ENCODE measurements around the gene RENBP.

RENBP gene

DNA sequence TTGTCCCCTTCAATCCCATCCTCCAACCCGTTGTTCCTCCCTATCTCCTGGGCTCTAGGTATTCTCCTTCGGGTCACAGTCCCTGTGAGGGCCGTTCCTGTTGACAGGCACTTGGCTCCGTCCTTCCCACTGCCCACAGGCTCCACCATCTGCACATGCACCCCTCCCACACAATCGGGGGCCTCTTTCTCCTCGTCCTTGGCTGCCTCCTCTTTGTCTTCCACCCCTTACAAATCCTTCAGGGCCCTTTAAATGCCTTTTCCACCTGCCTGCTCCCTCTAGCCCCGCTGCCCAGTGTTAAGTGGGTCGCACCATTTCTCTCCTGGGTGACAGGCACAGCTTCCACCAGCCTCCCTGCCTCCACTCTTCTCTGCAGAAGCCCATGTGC, 42.7 kb downstream of the RENBP start:
- WGBS (ENCODE audit: extremely low coverage, insufficient coverage, insufficient read length), result no CpG with 5 or more reads among the region's 8 CpGs

DNA sequence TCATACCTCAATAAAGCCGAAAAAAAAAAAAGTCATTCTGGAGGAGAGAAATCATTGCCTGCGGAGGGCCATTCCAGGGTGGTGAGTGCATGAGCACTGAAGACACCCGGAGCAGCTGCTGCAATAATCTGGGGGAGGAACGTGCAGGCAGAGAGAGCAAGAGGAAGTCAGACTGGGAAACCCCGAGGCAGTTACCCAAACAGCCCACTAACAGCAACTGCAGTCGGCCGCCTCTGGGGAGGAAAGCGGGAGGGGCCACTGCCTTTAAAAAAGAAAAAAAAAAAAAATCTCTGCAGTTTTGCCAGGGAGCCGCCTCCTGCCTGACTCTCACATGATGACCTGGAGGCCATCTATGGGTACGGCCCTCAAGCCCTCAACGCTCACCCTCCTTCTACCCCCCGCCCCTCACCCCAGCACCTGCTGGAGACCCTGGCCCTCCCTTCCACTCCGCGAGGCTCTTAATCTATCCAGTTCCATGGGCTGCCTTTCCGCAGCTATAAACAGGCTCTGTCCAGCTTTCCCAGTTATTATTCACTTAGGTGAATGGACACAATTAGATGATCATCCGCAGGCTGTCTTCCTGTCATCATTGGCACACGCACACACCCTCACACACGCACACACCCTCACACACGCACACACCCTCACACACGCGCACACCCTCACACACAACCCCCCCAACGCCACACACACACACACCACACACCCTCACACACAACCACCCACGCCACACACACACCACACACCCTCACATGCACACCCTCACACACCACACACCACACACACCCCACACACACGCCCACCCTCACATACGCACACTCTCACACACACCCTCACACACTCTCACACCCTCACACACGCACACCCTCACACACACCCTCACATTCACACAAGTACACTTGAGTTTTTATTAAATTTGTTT, 43.4 kb downstream of the RENBP start:
- no peaks in the 10 kb centered on the region for H3K9me3 ChIP-seq (ENCODE audit: insufficient read depth, low read depth, low read length)
- H3K4me3 ChIP-seq (ENCODE audit: low read depth, low read length), result peak overlapping the region; percentile 44
- no peak overlapping the region for H2BK5ac ChIP-seq (ENCODE audit: low read depth, low read length, poor library complexity)
- H3K36me3 ChIP-seq (ENCODE audit: control insufficient read depth in 1 of 2, insufficient read depth in 2 of 2, low read length in 2 of 2), result no peaks in the 10 kb centered on the region
- H3K4me1 ChIP-seq (ENCODE audit: control insufficient read depth in 1 of 2, insufficient read depth in 2 of 2, low read length in 2 of 2), result peaks cover 12 to 16% of the 10 kb centered on the region in 2 experiments
- peak overlapping the region; percentile 23 for H3K4me2 ChIP-seq (ENCODE audit: low read length)
- DNase-seq, result peak; percentile 81 to 87
- H4K12ac ChIP-seq (ENCODE audit: low read depth, low read length), result peak overlapping the region; percentile 26
- H3K23ac ChIP-seq (ENCODE audit: low read length), result no peak overlapping the region
- peak overlapping the region; percentile 35 for H4K8ac ChIP-seq (ENCODE audit: low read depth, low read length)
- H3K18ac ChIP-seq (ENCODE audit: low read length), result peak overlapping the region; percentile 42
- H3K27ac ChIP-seq (ENCODE audit: low read depth, low read length), result no peak overlapping the region
- H3K9ac ChIP-seq (ENCODE audit: low read length), result no peak overlapping the region
- no peak overlapping the region for H3K4ac ChIP-seq (ENCODE audit: low read depth, low read length)
- peaks cover 3% of the 10 kb centered on the region for H3K79me1 ChIP-seq (ENCODE audit: low read length)
- peak overlapping the region; percentile 67 for H2BK12ac ChIP-seq (ENCODE audit: low read length)
- H3K27me3 ChIP-seq (ENCODE audit: insufficient read depth, low read length), result no peaks in the 10 kb centered on the region
- H3K79me2 ChIP-seq (ENCODE audit: control insufficient read depth, insufficient read depth, low read length, poor library complexity), result peaks cover 2% of the 10 kb centered on the region
- WGBS (ENCODE audit: extremely low coverage, insufficient coverage, insufficient read length), result 100% methylated on average over 5 of the region's 26 CpGs
- peak overlapping the region; percentile 84 for H2AK5ac ChIP-seq (ENCODE audit: low read length)
- peak overlapping the region; percentile 70 for H3K14ac ChIP-seq (ENCODE audit: low read length)
- no peak overlapping the region for H2BK120ac ChIP-seq (ENCODE audit: insufficient read depth, low read length, poor library complexity)
- H2AFZ ChIP-seq (ENCODE audit: insufficient read depth, low read length, poor library complexity), result peak overlapping the region; percentile 45
- H4K91ac ChIP-seq (ENCODE audit: low read depth, low read length), result peak overlapping the region; percentile 53

More for the DNA sequence above, 42.7 kb downstream of the RENBP start:
- Histone ChIP-seq H3K4me3 (ENCODE audit: low read depth, low read length) (no peak overlapping the region), H3K9ac (ENCODE audit: low read length) (no peak overlapping the region), H2BK120ac (ENCODE audit: insufficient read depth, low read length, poor library complexity) (peak overlapping the region; percentile 35), H2BK12ac (ENCODE audit: low read length) (peak overlapping the region; percentile 67), H4K12ac (ENCODE audit: low read depth, low read length) (no peak overlapping the region), H3K23ac (ENCODE audit: low read length) (no peak overlapping the region), H2AFZ (ENCODE audit: insufficient read depth, low read length, poor library complexity) (no peak overlapping the region), H3K79me1 (ENCODE audit: low read length) (peaks cover 3% of the 10 kb centered on the region), H3K18ac (ENCODE audit: low read length) (no peak overlapping the region), H4K8ac (ENCODE audit: low read depth, low read length) (no peak overlapping the region), H3K27me3 (ENCODE audit: insufficient read depth, low read length) (no peaks in the 10 kb centered on the region), H3K36me3 (ENCODE audit: control insufficient read depth in 1 of 2, insufficient read depth in 2 of 2, low read length in 2 of 2) (no peaks in the 10 kb centered on the region), H3K4me1 (ENCODE audit: control insufficient read depth in 1 of 2, insufficient read depth in 2 of 2, low read length in 2 of 2) (peaks cover 12 to 16% of the 10 kb centered on the region in 2 experiments), H3K14ac (ENCODE audit: low read length) (no peak overlapping the region), H3K4me2 (ENCODE audit: low read length) (no peak overlapping the region), H3K79me2 (ENCODE audit: control insufficient read depth, insufficient read depth, low read length, poor library complexity) (peaks cover 2% of the 10 kb centered on the region), H3K9me3 (ENCODE audit: insufficient read depth, low read depth, low read length) (no peaks in the 10 kb centered on the region), H3K4ac (ENCODE audit: low read depth, low read length) (no peak overlapping the region), H2AK5ac (ENCODE audit: low read length) (peak overlapping the region; percentile 84), H2BK5ac (ENCODE audit: low read depth, low read length, poor library complexity) (no peak overlapping the region), H4K91ac (ENCODE audit: low read depth, low read length) (no peak overlapping the region), H3K27ac (ENCODE audit: low read depth, low read length) (no peak overlapping the region)
- DNase-seq, result no peak

DNA sequence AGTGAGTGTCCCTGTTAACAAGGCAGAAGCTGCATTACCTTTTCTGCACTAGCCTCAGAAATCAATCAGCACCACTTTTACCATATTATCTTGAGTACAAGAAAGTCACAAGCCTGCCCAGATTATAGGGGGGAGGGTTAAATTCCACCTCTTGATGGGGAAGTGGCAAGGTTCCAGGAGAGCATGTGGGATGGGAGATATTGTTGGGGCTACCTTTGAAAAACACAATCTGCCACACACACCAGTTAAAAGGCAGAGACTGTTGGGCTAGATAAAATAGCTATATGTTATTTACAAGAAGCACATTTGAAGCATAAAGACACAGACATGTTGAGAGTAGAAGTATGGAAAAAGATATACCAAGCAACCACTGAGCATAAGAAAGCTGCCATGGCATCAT, 46.5 kb downstream of the RENBP start:
- no peaks in the 10 kb centered on the region for H3K9me3 ChIP-seq (ENCODE audit: insufficient read depth, low read depth, low read length)
- no peak overlapping the region for H2BK12ac ChIP-seq (ENCODE audit: low read length)
- H2AK5ac ChIP-seq (ENCODE audit: low read length), result no peak overlapping the region
- H4K12ac ChIP-seq (ENCODE audit: low read depth, low read length), result no peak overlapping the region
- no peak overlapping the region for H2BK5ac ChIP-seq (ENCODE audit: low read depth, low read length, poor library complexity)
- H3K27me3 ChIP-seq (ENCODE audit: insufficient read depth, low read length), result no peaks in the 10 kb centered on the region
- H3K4me3 ChIP-seq (ENCODE audit: low read depth, low read length), result no peak overlapping the region
- H3K27ac ChIP-seq (ENCODE audit: low read depth, low read length), result no peak overlapping the region
- H3K79me2 ChIP-seq (ENCODE audit: control insufficient read depth, insufficient read depth, low read length, poor library complexity), result peaks cover 2% of the 10 kb centered on the region
- peaks cover 6 to 8% of the 10 kb centered on the region in 2 experiments for H3K4me1 ChIP-seq (ENCODE audit: control insufficient read depth in 1 of 2, insufficient read depth in 2 of 2, low read length in 2 of 2)
- H3K4ac ChIP-seq (ENCODE audit: low read depth, low read length), result no peak overlapping the region
- H3K14ac ChIP-seq (ENCODE audit: low read length), result no peak overlapping the region
- H2AFZ ChIP-seq (ENCODE audit: insufficient read depth, low read length, poor library complexity), result no peak overlapping the region
- DNase-seq, result no peak
- H4K8ac ChIP-seq (ENCODE audit: low read depth, low read length), result no peak overlapping the region
- no peak overlapping the region for H4K91ac ChIP-seq (ENCODE audit: low read depth, low read length)
- no peak overlapping the region for H3K4me2 ChIP-seq (ENCODE audit: low read length)
- peaks cover 3% of the 10 kb centered on the region for H3K79me1 ChIP-seq (ENCODE audit: low read length)
- H2BK120ac ChIP-seq (ENCODE audit: insufficient read depth, low read length, poor library complexity), result no peak overlapping the region
- no peak overlapping the region for H3K9ac ChIP-seq (ENCODE audit: low read length)
- no peak overlapping the region for H3K18ac ChIP-seq (ENCODE audit: low read length)
- no peaks in the 10 kb centered on the region for H3K36me3 ChIP-seq (ENCODE audit: control insufficient read depth in 1 of 2, insufficient read depth in 2 of 2, low read length in 2 of 2)
- no peak overlapping the region for H3K23ac ChIP-seq (ENCODE audit: low read length)

DNA sequence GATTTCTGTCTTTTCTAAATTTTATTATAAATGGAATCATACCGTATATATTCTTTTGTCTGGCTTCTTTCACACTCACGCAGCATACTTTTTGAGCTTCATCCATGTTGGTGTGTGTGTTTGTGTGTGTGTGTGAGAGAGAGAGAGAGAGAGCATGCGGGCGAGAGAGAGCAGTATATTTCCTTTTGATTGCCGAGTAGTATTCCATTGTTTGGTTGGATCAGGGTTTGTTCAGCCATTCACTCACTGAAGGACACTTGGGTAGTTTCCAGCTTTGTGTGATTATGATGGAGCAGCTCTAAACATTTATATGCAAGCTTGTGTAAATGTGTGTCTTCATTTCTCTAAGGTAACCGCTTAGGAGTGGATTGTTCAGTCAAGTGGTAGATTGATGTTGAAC, 55.3 kb downstream of the RENBP start:
- H3K18ac ChIP-seq (ENCODE audit: low read length), result no peak overlapping the region
- no peak overlapping the region for H4K91ac ChIP-seq (ENCODE audit: low read depth, low read length)
- H3K27ac ChIP-seq (ENCODE audit: low read depth, low read length), result no peak overlapping the region
- no peak overlapping the region for H4K12ac ChIP-seq (ENCODE audit: low read depth, low read length)
- H3K4me2 ChIP-seq (ENCODE audit: low read length), result no peak overlapping the region
- DNase-seq, result no peak
- H2AFZ ChIP-seq (ENCODE audit: insufficient read depth, low read length, poor library complexity), result no peak overlapping the region
- H3K9me3 ChIP-seq (ENCODE audit: insufficient read depth, low read depth, low read length), result no peaks in the 10 kb centered on the region
- WGBS (ENCODE audit: extremely low coverage, insufficient coverage, insufficient read length), result no CpG with 5 or more reads among the region's 6 CpGs
- no peaks in the 10 kb centered on the region for H3K27me3 ChIP-seq (ENCODE audit: insufficient read depth, low read length)
- no peak overlapping the region for H2BK120ac ChIP-seq (ENCODE audit: insufficient read depth, low read length, poor library complexity)
- no peak overlapping the region for H2BK5ac ChIP-seq (ENCODE audit: low read depth, low read length, poor library complexity)
- H4K8ac ChIP-seq (ENCODE audit: low read depth, low read length), result no peak overlapping the region
- no peak overlapping the region for H3K14ac ChIP-seq (ENCODE audit: low read length)
- peaks cover 9% of the 10 kb centered on the region for H3K79me1 ChIP-seq (ENCODE audit: low read length)
- no peak overlapping the region for H3K4ac ChIP-seq (ENCODE audit: low read depth, low read length)
- H3K36me3 ChIP-seq (ENCODE audit: control insufficient read depth in 1 of 2, insufficient read depth in 2 of 2, low read length in 2 of 2), result no peaks in the 10 kb centered on the region
- H3K79me2 ChIP-seq (ENCODE audit: control insufficient read depth, insufficient read depth, low read length, poor library complexity), result no peaks in the 10 kb centered on the region
- no peak overlapping the region for H3K9ac ChIP-seq (ENCODE audit: low read length)
- H3K23ac ChIP-seq (ENCODE audit: low read length), result no peak overlapping the region
- peaks cover 11 to 18% of the 10 kb centered on the region in 2 experiments for H3K4me1 ChIP-seq (ENCODE audit: control insufficient read depth in 1 of 2, insufficient read depth in 2 of 2, low read length in 2 of 2)
- no peak overlapping the region for H3K4me3 ChIP-seq (ENCODE audit: low read depth, low read length)
- no peak overlapping the region for H2AK5ac ChIP-seq (ENCODE audit: low read length)
- no peak overlapping the region for H2BK12ac ChIP-seq (ENCODE audit: low read length)

All from trophoblast cell (in vitro differentiated cells and primary cell).